Caco-2 (cell line): Measurements from ENCODE around the gene SPACDR. TPM values are rescaled to one million over a fixed set of nuclear protein-coding genes. Genes with fewer than 3 reads are reported as not detected.
A peak's percentile ranks its signal among the peaks of the same experiment; 100 is the strongest.

Source experiments
- BruUV-seq: library from RNA; stranded (reverse); fragments of 400-500 nt; replicated peaks from 2 replicates; lab custom pipeline; 2021; lab: Mats Ljungman, UMichigan
- CTCF ChIA-PET: fragments of 300-600 bp; sonication (Branson Sonifier 250); formaldehyde crosslinking; loops from one replicate; lab custom pipeline; 2022; ENCODE audit warnings: antibody characterized with exemption; lab: Charles Lee
- POLR2A ChIA-PET: fragments of 300-600 bp; sonication (Branson Sonifier 250); formaldehyde crosslinking; loops from one replicate; lab custom pipeline; 2022; ENCODE audit warnings: antibody characterized with exemption; lab: Charles Lee
- DNase-seq, 2 experiments: peaks; one replicate each; pipeline versions ENCODE4 v3.0.0 to v3.0.0-alpha.2; 2020 to 2022
- H3K27me3 ChIP-seq: replicated peaks from 2 replicates; pipeline ENCODE4 v1.6.0; 2011; ENCODE audit warnings: low read length; ENCODE audit not compliant: control insufficient read depth, insufficient read depth
- H3K36me3 ChIP-seq: 2 replicates; pipeline ENCODE4 v1.5.1; 2011; ENCODE audit warnings: low read length; ENCODE audit not compliant: control insufficient read depth, insufficient read depth
- H3K4me1 ChIP-seq: fragments of 250-450 bp; sonication (Bioruptor Pico); 2 replicates; pipeline ENCODE4 v1.5.1; 2020; ENCODE audit warnings: mild to moderate bottlenecking
- H3K4me3 ChIP-seq: 2 replicates; pipeline ENCODE4 v1.5.1; 2011; ENCODE audit warnings: low read depth, mild to moderate bottlenecking, control low read depth, low read length
- H3K9me3 ChIP-seq: fragments of 250-450 bp; sonication (Bioruptor Pico); 2 replicates; pipeline ENCODE4 v1.5.1; 2020; ENCODE audit warnings: mild to moderate bottlenecking, moderate library complexity
- H3K27ac Mint-ChIP-seq: one replicate; pipeline ENCODE4 v1.8.0; 2022; ENCODE audit warnings: mixed read lengths; ENCODE audit not compliant: unreplicated experiment
- H3K27me3 Mint-ChIP-seq: one replicate; pipeline ENCODE4 v1.8.0; 2022; ENCODE audit warnings: mixed read lengths; ENCODE audit not compliant: insufficient read depth, unreplicated experiment
- H3K36me3 Mint-ChIP-seq: one replicate; pipeline ENCODE4 v1.8.0; 2022; ENCODE audit warnings: mild to moderate bottlenecking, mixed read lengths; ENCODE audit not compliant: insufficient read depth, unreplicated experiment
- H3K4me1 Mint-ChIP-seq: one replicate; pipeline ENCODE4 v1.8.0; 2022; ENCODE audit warnings: low read depth, mixed read lengths; ENCODE audit not compliant: unreplicated experiment
- H3K4me3 Mint-ChIP-seq: one replicate; pipeline ENCODE4 v1.8.0; 2022; ENCODE audit warnings: mild to moderate bottlenecking, moderate library complexity, mixed read lengths; ENCODE audit not compliant: unreplicated experiment
- H3K9me3 Mint-ChIP-seq: one replicate; pipeline ENCODE4 v1.8.0; 2022; ENCODE audit warnings: mixed read lengths; ENCODE audit not compliant: unreplicated experiment
- intact Hi-C: fragments of 100-400 bp; cut with micrococcal nuclease; formaldehyde crosslinking; loops from one replicate; pipeline ENCODE4 v1.10.0; 2022; ENCODE audit not compliant: unreplicated experiment
- total RNA-seq: library from RNA; stranded (reverse); gene quantifications from 2 replicates; pipeline ENCODE4 v1.2.3, GENCODE V29; 2022
- TF ChIP-seq, protein P1 (sequence below), 2 experiments: fragments of 200-600 bp in 1 of 2; IDR thresholded peaks; 1 replicate in 1 of 2; 2 replicates in 1 of 2; pipeline versions ENCODE4 v1.5.1 to v1.8.0; 2011 to 2022; ENCODE audit warnings: antibody characterized with exemption in 1 of 2, control low read depth in 1 of 2, inconsistent platforms in 1 of 2, low read depth in 1 of 2, low read length in 1 of 2, mild to moderate bottlenecking in 1 of 2, moderate library complexity in 1 of 2; ENCODE audit not compliant: insufficient read depth in 1 of 2, severe bottlenecking in 1 of 2, unreplicated experiment in 1 of 2

The SPACDR gene
- total RNA-seq, 1 experiment from 2014 or later = 0.41 TPM

DNA sequence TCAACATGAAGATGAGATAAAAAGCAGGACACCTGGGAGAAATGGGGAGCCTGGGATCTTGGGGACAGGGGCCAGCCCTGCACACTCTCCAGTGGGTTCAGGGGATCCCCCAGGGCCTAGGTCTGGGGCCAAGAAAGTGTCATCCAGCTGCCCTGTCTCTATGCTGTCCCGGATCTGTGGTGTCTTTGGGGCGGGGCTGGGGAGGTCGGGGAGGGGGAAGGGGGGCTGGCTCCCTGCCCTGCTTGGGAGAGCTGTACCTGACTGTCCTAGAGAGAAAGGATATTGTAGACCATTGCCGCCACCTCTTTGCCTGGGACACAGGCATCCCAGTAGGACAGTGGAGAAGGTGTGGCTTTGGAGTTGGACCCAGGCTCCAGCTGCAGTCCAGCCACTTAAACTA is 7.0 kb upstream of the SPACDR start:
- Histone ChIP-seq H3K27me3 (no peaks in the 10 kb centered on the region), H3K4me3 (no peak overlapping the region), H3K9me3 (no peaks in the 10 kb centered on the region), H3K36me3 (no peaks in the 10 kb centered on the region), H3K4me1 (peaks cover 4% of the 10 kb centered on the region; the same call in 1 of the 2 replicates)
- ChIA-PET POLR2A (no interaction called here), CTCF (no interaction called here)
- DNase-seq = no peak
- intact Hi-C loops = no loop called here
- Mint-ChIP-seq H3K27ac (no peak overlapping the region), H3K36me3 (peaks cover 16% of the 10 kb centered on the region), H3K4me3 (no peak overlapping the region), H3K4me1 (peaks cover 6% of the 10 kb centered on the region), H3K27me3 (no peaks in the 10 kb centered on the region), H3K9me3 (no peaks in the 10 kb centered on the region)
- TF ChIP-seq, protein P1, sequence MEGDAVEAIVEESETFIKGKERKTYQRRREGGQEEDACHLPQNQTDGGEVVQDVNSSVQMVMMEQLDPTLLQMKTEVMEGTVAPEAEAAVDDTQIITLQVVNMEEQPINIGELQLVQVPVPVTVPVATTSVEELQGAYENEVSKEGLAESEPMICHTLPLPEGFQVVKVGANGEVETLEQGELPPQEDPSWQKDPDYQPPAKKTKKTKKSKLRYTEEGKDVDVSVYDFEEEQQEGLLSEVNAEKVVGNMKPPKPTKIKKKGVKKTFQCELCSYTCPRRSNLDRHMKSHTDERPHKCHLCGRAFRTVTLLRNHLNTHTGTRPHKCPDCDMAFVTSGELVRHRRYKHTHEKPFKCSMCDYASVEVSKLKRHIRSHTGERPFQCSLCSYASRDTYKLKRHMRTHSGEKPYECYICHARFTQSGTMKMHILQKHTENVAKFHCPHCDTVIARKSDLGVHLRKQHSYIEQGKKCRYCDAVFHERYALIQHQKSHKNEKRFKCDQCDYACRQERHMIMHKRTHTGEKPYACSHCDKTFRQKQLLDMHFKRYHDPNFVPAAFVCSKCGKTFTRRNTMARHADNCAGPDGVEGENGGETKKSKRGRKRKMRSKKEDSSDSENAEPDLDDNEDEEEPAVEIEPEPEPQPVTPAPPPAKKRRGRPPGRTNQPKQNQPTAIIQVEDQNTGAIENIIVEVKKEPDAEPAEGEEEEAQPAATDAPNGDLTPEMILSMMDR (IDR thresholded peaks at IDR 0.05; ENCODE audit: insufficient read depth in 1 of 2, low read depth in 1 of 2, low read length in 1 of 2, severe bottlenecking in 1 of 2, unreplicated experiment in 1 of 2) = no peak
- no TSS peak for BruUV-seq

DNA sequence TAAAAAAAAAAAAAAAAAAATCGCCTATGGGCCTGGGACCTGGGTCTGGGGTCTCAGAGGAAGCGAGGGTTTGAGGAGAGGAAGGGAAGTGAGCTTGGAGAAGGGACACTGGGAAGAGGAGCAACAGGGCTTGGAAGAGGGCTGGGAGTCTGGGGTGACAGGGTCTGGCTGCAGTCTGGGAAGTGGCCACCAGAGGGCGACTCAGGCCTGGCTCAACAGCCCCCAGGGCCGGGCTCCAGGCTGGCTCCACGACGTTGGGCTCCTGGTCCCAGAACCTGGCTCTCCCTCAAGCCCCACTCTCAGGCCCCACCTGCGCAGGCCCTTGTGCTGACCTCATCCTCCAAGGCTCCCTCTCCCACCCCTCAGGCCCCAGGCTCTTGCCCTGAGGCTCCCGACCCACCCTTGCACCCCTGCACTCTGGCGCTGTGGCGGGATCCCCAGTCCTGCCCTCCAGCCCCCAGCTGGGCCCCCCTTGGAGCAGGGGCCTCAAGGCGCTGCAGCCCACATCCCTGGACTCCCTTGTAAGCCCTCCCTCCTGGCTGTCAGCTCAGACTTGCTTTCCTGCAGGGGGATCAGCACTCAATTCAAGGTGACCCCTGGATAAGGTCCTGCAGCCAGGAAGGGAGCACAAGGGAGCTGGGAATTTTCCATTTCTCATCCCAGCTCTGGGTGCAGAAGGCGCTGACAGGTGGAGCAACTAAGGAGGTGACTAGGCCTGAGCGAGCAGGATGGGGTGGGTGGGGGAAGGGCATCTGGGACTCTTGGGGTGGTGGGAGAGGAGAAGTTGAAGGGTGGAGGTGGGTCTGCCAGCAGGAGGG is 5.4 kb upstream of the SPACDR start:
- no peaks in the 10 kb centered on the region for H3K36me3 ChIP-seq
- no TSS peak for BruUV-seq
- Mint-ChIP-seq H3K27me3 (no peaks in the 10 kb centered on the region), H3K36me3 (peaks cover 16% of the 10 kb centered on the region), H3K27ac (no peak overlapping the region), H3K4me3 (no peak overlapping the region), H3K4me1 (no peaks in the 10 kb centered on the region), H3K9me3 (no peaks in the 10 kb centered on the region)
- H3K4me1 ChIP-seq = peaks cover 4% of the 10 kb centered on the region; the same call in 1 of the 2 replicates
- H3K4me3 ChIP-seq = no peak overlapping the region
- DNase-seq = peak; percentile 86 to 92
- intact Hi-C loops = loop anchor here (1.0 kb wide), 3 partner anchors 14 to 119 kb away; partner anchors contain the start of gene NYAP1
- H3K27me3 ChIP-seq = no peaks in the 10 kb centered on the region
- H3K9me3 ChIP-seq = no peaks in the 10 kb centered on the region
- ChIA-PET POLR2A (no interaction called here), CTCF (interaction anchor here (0.5 to 1.6 kb wide), 10 partner anchors 9 to 236 kb away, joined by 3 to 21 read pairs (median 6); partner anchors contain the start of genes FBXO24, LRCH4, MEPCE and POP7)
- TF ChIP-seq, protein P1 (IDR thresholded peaks at IDR 0.05; ENCODE audit: insufficient read depth in 1 of 2, low read depth in 1 of 2, low read length in 1 of 2, severe bottlenecking in 1 of 2, unreplicated experiment in 1 of 2) = peak; percentile 97 to 98

DNA sequence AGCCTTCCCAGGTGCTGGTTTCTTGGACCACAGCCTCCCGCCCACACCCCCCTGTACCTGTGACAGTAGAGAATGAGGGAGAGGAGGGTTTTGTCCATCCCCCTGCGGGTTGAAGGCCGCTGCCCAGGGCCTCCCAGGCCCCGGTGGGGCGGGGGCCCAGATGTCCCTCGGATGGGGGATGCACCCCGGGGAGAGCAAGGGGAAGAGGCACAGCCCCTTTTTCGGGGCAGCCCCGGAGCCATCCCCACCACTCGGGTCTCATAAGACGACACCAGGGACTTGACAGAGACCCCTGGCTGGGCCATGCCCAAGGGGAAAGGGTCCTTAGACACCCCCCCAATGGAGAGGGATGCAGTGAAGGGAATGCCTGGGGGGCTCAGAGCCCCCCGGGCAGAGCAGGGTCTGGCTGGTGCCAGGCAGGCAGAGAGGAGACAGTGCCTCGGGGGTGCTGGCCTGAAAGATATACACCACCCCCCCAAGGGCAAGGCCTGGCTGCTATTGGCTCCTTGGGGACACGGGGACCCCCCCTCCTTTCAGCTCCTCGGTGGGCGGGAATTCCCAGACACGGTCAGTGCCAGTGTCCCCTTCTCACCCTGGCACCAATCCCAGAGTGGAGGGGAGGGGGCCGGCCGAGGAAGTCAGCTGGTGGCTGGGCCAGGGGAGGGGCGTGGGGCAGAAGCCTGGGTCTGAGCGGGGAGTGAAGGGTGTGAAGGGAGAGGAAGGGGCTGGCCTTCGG is 3.7 kb upstream of the SPACDR start:
- POLR2A ChIA-PET = no interaction called here
- H3K27me3 Mint-ChIP-seq = no peaks in the 10 kb centered on the region

More for the DNA sequence above, 3.7 kb upstream of the SPACDR start:
- H3K9me3 ChIP-seq = no peaks in the 10 kb centered on the region
- no peak overlapping the region for H3K4me3 ChIP-seq
- intact Hi-C loops = no loop called here
- Mint-ChIP-seq H3K4me1 (no peaks in the 10 kb centered on the region), H3K4me3 (no peak overlapping the region), H3K9me3 (no peaks in the 10 kb centered on the region), H3K36me3 (peaks cover 7% of the 10 kb centered on the region), H3K27ac (no peak overlapping the region)
- no peak for DNase-seq
- peaks cover 4% of the 10 kb centered on the region; the same call in 1 of the 2 replicates for H3K4me1 ChIP-seq
- no peaks in the 10 kb centered on the region for H3K36me3 ChIP-seq
- H3K27me3 ChIP-seq = no peaks in the 10 kb centered on the region
- no TSS peak for BruUV-seq
- TF ChIP-seq, protein P1 (IDR thresholded peaks at IDR 0.05; ENCODE audit: insufficient read depth in 1 of 2, low read depth in 1 of 2, low read length in 1 of 2, severe bottlenecking in 1 of 2, unreplicated experiment in 1 of 2) = no peak
- CTCF ChIA-PET = no interaction called here
